Cortex of kidney (tissue), 1 donor: ENCODE measurements around the gene BPNT1.
"Not testable (repeated sequence)": the region's sequence is repeated elsewhere in the genome, so short reads cannot be mapped to it uniquely, and the experiment has no call there.

Experiments
- DNase-seq: peaks from one replicate; lab custom pipeline; 2025; lab: John Stamatoyannopoulos, UW

The BPNT1 gene

DNA sequence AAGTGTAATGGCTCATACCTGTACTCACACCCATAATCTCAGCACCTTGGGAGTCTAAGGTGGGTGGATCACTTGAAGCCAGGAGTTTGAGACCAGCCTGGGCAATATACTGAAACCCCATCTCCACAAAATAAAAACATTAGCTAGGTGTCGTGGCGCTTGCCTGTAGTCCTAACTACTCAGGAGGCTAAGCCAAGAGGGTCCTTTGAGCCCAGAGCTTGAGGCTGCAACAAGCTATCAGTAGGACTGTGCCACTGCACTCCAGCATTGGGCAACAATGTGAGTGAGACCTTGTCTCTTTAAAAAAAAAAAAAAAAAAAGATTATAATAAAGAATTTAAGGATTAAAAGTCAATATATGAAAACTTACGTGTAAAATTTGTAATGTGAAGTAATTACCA lies 11.7 kb downstream of the BPNT1 start:
- no peak for DNase-seq

DNA sequence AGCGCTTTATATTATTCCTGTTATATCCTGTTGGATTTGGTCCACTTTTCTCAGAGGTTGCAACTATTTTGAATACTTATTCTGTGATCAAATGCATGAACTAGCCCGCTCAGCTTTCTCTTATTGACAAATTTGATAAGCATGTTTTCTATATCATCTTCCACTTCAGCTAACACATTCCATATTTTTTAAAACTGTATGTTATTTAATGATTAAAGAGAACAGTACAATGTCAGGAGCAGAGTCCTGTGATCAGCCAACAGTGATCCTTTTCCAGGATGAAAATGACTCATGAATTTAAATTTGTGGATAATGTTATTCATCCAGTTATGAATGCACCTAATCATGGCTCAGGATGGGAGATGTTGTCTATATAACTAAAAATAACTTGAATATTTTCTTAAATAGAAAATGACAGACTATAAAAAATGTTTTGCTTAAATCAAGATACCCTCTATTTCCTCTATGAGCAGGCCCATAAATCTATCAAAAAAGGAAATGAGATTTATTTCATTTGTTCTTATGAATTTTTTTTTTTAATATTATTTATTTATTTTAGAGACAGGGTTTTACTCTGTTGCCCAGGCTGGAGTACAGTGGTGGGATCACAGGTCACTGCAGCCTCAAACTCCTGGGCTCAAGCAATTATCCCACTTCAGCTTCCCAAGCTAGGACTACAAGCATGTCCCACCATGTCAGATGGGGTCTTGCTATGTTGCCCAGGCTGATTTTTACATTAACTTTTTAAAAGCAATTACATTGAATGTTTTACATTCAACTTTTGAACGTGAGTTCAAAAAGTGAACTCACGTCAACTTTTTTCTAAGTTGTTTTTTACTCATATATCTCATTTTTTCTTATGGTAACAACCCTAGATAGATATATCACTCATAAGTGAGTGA lies 12.5 kb downstream of the BPNT1 start:
- DNase-seq: no peak

DNA sequence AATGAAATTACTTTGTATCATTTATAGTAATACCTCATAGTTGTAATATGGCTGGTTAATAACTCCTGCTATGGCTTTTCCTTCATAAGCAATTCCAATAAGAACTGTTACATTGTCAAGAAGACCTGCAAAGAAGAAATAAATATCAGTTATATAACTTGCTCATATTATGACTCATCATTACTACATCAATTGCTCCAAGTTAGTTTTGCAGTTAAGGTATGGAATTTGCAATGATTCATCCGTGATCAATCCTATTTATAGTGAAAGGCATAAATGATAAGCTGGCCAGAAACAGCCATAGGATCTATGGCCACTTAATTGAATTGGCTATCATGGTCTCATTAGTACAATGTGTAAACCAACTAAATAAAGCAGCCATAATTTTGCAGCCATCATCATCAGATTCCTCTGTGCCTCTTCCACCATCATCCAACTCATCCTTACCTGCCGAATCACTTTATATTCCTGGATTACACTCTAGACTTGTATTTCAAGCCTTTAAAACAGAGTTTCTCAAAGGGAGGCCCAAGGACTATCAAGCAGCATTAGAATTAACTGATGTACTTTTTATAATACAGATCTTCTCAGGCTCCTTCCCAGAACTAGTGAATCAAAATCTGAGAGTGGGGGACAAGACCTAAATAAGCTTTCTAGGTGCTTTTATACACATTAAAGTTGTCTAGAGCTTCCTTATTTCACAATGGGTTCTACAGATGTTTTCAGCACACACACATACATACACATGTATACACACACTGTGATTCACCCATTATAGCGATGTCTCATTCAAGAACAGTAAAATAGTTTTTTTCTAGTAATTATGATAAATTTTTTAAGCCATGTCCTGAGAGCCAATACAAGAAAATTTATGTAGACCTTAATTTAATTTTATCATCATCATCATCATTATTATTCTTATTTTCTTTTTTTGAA lies 22.1 kb downstream of the BPNT1 start:
- no peak for DNase-seq

DNA sequence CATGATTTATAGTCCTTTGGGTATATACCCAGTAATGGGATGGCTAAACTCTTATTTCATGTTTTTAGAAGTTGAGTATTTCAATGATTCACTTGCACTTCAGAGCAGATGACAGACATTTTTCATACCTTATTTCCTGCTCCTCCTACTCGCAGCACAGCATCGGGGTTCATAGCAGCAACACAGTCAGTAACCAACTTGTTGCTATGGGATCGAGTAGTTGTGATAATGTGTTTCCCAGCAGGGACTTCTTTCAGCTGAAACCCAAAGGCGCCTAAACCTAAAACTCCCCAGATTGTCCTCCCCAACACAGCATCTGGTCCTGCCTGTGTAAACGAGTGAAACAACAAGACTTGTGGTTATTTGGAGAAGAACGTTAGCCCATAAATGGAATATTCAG lies 27.0 kb downstream of the BPNT1 start:
- DNase-seq: no peak

DNA sequence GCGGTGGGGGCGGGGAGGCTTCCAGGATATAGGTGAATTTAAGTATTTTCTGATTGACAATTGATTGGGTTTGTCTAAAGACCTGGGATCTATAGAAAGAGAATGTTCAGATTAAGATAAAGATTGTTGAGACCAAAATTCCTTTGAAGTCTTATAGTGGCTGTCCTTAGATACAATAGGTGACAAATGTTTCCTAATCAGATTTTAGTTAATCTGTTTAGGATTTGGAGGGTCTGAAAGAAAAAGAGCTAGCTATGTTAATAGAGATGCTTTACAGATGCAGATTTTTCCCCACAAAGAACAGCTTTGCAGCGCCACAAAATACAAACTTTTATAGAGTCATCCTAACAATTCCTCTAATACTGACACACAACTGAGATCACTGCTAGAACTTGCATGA lies 28.7 kb downstream of the BPNT1 start:
- no peak for DNase-seq

DNA sequence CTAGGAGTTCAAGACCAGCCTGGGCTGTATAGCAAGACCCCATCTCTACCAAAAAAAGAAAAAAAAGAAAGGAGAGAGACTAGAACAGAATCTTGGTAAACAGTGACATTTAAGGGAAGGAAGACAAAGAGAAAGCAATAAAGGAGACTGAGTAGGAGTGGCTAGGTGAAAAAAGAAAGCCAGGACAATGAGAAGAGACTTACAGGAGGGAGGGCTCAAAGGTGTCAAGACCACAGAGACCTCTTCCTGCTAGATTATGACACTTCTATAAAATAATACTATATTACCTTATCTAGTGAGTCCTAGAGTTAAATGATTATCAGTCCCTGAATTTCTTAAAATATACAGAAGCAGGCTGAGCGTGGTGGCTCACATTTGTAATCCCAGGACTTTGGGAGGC lies 33.2 kb downstream of the BPNT1 start:
- no peak for DNase-seq

- DNase-seq: no peak
Observed at GRCh38 chr1:220046052-220046930, 43.3 kb downstream of the BPNT1 start, which contains the start of gene EPRS1. Gene EPRS1, minus strand, starts transcription at chr1:220046505. Its CDS starts 117 bp downstream, at chr1:220046388.

DNA sequence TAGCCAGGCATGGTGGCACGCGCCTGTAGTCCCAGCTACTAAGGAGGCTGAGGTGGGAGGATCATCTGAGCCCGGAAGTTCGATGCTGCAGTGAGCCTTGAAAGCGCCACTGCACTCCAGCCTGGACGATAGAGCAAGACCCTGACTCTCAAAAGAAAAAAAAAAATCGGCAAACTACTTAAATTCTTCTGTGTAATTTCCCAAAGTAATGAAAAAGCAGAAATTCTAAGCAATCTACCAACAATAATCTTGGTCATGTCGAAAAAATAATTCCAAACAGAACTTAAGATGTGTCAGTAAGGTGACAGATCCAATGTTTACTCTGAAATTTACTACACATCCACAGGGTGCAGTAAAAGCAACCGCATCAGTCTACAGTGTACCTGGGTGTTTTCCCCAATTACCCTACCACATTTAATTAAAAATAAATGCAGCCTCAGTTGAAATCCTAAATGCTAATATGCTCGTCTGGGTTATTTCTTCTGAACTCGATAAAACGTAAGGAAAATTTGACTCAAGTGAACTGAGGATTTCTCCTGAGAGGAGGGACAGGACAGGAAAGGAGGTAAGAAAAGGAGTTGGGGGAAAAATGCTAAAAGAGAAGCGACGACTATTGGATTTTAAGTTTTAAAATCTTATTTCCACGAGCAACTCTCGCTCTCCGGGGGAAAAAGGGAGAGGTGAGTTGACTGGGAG lies 44.1 kb downstream of the BPNT1 start:
- no peak for DNase-seq

DNA sequence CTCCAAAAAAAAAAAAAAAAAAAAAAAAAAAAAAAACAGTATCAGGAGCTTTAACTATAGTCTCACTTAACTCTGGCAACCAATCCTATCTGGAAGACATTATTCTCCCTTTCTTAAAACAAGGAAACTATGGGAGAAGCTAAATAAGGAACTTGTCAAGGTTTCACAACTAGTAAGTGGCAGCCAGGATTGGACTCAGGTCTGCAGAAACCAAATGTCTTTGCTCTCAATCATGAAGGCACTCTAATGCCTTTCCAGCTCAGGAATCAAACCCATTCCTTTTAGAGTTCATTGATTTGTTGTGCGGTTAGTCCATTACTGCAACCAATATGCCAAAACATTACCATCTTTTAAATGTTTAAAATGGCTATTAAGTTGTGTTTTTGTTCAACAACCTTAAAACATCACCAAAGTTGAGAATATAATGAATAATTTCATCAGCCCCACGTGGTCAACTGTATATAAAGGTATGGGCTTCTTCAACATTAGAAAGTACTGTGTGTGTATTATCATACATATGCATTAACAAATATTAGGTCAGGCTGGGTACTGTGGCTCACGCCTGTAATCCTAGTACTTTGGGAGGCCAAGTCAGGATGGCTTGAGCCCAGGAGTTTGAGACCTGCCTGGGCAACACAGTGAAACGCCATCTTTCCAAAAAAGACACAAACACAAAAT lies 44.8 kb downstream of the BPNT1 start:
- no peak for DNase-seq

GRCh38 chr1:220043646-220044045 lies 45.9 kb downstream of the BPNT1 start:
- DNase-seq: no peak

- no peak for DNase-seq
Observed at GRCh38 chr1:220040028-220040596, 49.5 kb downstream of the BPNT1 start.

DNA sequence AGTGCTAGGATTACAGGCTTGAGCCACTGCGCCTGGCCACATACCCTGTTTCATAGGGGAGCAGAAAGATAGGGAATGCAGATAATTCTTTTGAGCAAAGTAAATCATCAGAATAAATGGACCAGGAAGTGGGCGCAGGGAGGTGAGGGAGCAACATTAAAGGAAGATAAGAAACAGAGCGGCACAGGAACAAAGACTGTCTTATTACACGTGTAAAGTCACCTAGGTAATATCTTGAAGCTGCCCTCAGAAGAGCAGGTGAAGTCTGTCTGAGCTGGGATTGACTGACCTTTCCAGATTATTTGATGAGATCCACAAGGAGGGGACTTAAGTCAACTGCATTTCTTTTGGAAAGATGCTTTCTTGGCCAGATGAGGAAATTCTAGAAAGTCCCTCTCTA lies 50.9 kb downstream of the BPNT1 start:
- DNase-seq: no peak

DNA sequence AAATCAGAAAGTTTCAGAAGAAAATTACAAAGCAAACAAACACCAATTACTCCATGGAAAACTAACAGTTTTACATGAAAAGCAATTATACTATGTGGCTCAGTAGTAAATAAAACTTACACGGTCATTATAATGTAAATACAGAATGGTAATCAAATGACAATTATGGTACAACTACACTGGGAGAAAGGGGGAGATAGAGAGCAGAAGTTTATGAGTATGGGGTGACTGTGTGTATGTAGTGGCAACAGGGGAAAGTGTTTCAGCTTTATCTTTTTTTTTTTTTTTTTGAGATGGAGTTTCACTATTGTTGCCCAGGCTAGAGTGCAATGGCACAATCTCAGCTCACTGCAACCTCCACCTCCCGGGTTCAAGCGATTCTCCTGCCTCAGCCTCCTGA lies 51.8 kb downstream of the BPNT1 start:
- not testable (repeated sequence) for DNase-seq

DNA sequence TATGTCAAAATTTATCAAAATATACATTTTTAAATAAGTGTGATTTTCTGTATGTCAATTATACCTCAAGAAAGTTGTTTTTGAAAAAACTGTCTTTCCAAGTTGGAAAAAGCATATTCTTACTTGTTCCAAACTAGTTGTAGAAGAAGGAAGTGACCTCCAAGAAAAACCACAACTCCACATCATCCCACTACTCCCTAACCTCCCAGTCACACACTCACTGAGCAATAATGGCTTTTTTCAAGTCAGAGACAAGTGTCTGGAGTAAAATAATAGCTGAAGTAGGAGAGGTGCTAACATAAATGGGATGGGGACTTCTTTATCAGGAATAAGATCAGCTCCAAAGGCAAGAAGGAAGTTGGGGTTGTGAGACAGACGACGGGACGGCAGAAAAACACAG lies 56.7 kb downstream of the BPNT1 start:
- no peak for DNase-seq

DNA sequence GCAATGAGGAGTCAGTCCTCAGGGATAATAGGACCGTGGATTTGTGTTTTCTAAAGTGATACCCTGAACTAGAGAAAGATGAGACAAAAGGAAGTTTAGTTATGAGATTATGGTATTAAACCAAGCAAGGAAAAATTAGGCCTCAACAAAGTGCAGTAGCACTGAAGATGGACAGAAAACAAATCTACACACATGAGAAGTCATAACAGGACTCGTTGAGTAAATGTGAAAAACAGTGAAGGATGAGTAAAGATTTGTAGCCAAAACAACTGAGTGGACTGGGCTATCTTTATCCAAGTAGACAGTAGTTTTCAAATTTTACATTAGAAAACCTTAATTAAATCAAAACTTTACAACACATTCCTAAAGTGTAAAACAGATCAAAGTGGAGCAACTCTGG lies 58.3 kb downstream of the BPNT1 start:
- no peak for DNase-seq

DNA sequence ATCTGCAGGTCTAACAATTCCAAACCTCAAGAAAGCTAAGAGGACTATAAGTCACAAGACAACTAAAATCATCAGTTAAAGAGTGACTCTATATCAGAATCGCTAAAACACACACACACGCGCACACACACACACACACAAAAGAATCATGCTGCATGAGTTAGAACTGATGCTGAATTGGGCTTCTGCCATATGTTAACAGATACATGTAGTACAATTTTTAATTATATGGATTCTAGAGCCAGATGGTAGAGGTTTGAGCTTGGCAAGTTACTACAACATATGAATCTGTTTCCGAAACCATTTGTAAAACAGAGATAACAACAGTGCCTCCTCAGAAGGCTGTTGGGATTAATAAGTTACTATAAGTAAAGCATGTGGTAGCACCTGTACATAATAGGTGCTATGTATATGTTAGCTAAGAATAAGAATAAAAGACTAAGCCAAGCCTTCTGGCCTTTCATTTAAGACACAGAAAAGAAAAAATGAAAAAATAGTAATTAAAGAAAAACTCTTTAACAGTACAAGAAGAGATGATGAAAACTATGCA lies 61.2 kb downstream of the BPNT1 start:
- DNase-seq: no peak

DNA sequence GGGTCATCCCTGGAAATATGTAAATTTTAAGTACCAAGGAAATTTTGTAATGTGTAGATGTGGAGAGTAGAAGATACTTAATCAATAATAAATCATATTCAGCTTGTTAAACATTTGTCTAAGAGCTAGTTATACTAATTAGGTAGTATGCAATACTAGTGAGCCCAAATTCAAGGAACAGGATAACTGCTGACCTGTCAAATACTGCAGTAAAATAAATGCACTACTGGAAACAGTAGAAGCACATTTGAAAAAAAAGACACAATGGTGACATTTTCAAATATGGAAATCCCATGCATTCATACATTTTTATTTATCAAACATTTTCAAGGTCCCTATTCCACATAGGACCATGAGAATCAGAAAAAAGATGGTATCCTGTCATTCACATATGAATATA lies 70.5 kb downstream of the BPNT1 start:
- no peak for DNase-seq

DNA sequence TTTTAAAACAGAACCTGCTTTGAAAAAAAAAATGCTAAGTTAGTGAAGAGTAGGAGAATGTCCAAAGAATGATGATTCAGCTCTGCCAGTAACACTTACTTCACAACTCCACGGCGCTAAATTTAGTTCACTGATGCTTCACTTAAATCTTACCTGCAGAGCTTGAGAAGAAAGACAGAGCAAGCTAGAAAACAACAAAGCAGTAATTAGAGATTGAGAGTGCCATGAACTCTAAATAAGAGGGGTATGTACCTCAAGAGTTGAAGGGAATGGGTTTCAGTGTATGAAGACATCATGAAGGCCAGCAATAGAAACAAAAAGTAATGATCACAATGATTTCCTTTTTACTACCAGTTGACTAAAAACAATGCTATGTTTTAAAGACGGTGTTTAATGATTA lies 76.1 kb downstream of the BPNT1 start:
- DNase-seq: no peak

DNA sequence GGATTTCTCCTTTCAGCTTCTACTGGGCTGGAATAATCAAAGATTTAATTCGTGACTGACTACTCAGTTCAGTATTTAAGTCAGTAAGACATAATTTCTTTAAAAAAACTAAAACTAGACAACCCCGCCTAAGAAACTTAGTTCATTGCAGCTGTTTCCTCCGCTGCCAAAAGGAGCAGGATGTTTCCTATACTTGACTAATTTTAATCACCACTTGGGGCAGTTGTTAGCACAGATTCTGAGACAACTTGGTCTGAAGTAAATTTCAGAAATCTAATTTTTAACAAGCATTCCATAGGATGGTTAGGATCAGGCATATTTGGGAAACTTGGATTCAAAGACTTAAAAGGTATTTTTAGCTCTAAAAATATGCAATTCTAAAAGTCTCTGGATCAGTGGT lies 77.3 kb downstream of the BPNT1 start:
- DNase-seq: no peak

GRCh38 chr1:220011620-220012019 lies 78.0 kb downstream of the BPNT1 start:
- DNase-seq: no peak
